IPS-20b (cell line): ENCODE measurements around the gene BMF.
"Not testable (repeated sequence)": the region's sequence is repeated elsewhere in the genome, so short reads cannot be mapped to it uniquely, and the experiment has no call there.

Source experiments
- H3K27ac ChIP-seq: one replicate; pipeline ENCODE4 v1.5.1; 2013; ENCODE audit warnings: low read length
- H3K27me3 ChIP-seq: 2 replicates; pipeline ENCODE4 v1.6.1; 2013; ENCODE audit warnings: mild to moderate bottlenecking, low read length, inconsistent platforms; ENCODE audit not compliant: insufficient read depth
- H3K36me3 ChIP-seq: 2 replicates; pipeline ENCODE4 v1.6.1; 2013; ENCODE audit warnings: low read depth, mild to moderate bottlenecking, inconsistent platforms, low read length, moderate library complexity; ENCODE audit not compliant: insufficient read depth
- H3K4me1 ChIP-seq: 2 replicates; pipeline ENCODE4 v1.6.1; 2013; ENCODE audit warnings: mild to moderate bottlenecking, control low read depth, inconsistent platforms, low read length, moderate library complexity; ENCODE audit not compliant: insufficient read depth
- H3K4me3 ChIP-seq: 2 replicates; pipeline ENCODE4 v1.5.1; 2013; ENCODE audit warnings: mild to moderate bottlenecking, low read length, inconsistent platforms
- H3K9ac ChIP-seq: 2 replicates; pipeline ENCODE4 v1.6.1; 2013; ENCODE audit warnings: low read depth, mild to moderate bottlenecking, inconsistent platforms, low read length, moderate library complexity
- H3K9me3 ChIP-seq: 2 replicates; pipeline ENCODE4 v1.6.1; 2013; ENCODE audit warnings: mild to moderate bottlenecking, low read depth, low read length, inconsistent platforms; ENCODE audit not compliant: insufficient read depth

Gene BMF

GRCh38 chr15:40124333-40124732 is 15.7 kb upstream of the BMF start:
- H3K4me3 ChIP-seq, H3K4me1 ChIP-seq, H3K27ac ChIP-seq: not testable (repeated sequence)

GRCh38 chr15:40123863-40124262 is 15.2 kb upstream of the BMF start:
- H3K4me1 ChIP-seq, H3K27me3 ChIP-seq, H3K4me3 ChIP-seq, H3K9me3 ChIP-seq, H3K9ac ChIP-seq, H3K36me3 ChIP-seq, H3K27ac ChIP-seq: not testable (repeated sequence)

More at GRCh38 chr15:40124333-40124732, 15.7 kb upstream of the BMF start:
- not testable (repeated sequence) for H3K9me3 ChIP-seq, H3K9ac ChIP-seq, H3K36me3 ChIP-seq, H3K27me3 ChIP-seq

- not testable (repeated sequence) for H3K27ac ChIP-seq, H3K27me3 ChIP-seq, H3K36me3 ChIP-seq, H3K4me3 ChIP-seq, H3K9me3 ChIP-seq, H3K9ac ChIP-seq, H3K4me1 ChIP-seq
These were observed 14.3 kb upstream of the BMF start for GRCh38 chr15:40122989-40123388.

GRCh38 chr15:40121911-40122638 is 13.4 kb upstream of the BMF start:
- H3K9me3 ChIP-seq: no peaks in the 10 kb centered on the region
- 0 out of 2 replicates have a peak, but pooled peaks cover 2% of the 10 kb centered on the region for H3K27me3 ChIP-seq
- H3K9ac ChIP-seq: no peak overlapping the region
- H3K4me1 ChIP-seq: peaks cover 8% of the 10 kb centered on the region; the same call in 1 of the 2 replicates
- H3K36me3 ChIP-seq: no peaks in the 10 kb centered on the region
- no peak overlapping the region for H3K27ac ChIP-seq
- H3K4me3 ChIP-seq: no peak overlapping the region

GRCh38 chr15:40118473-40118872 is 9.8 kb upstream of the BMF start:
- Histone ChIP-seq H3K4me1 (peaks cover 11% of the 10 kb centered on the region; the same call in 1 of the 2 replicates), H3K9ac (no peak overlapping the region), H3K27ac (no peak overlapping the region), H3K4me3 (no peak overlapping the region), H3K27me3 (no peaks in the 10 kb centered on the region), H3K9me3 (no peaks in the 10 kb centered on the region), H3K36me3 (no peaks in the 10 kb centered on the region)

GRCh38 chr15:40115670-40116093 is 7.0 kb upstream of the BMF start:
- no peak overlapping the region for H3K4me3 ChIP-seq
- H3K27me3 ChIP-seq: no peaks in the 10 kb centered on the region
- H3K27ac ChIP-seq: peak overlapping the region; percentile 48
- no peaks in the 10 kb centered on the region for H3K9me3 ChIP-seq
- peaks cover 11% of the 10 kb centered on the region; the same call in 1 of the 2 replicates for H3K4me1 ChIP-seq
- no peak overlapping the region; the same call in 1 of the 2 replicates for H3K9ac ChIP-seq
- no peaks in the 10 kb centered on the region for H3K36me3 ChIP-seq

- H3K27me3 ChIP-seq, H3K4me3 ChIP-seq, H3K36me3 ChIP-seq, H3K9me3 ChIP-seq, H3K27ac ChIP-seq, H3K9ac ChIP-seq: not testable (repeated sequence)
- peaks cover 11% of the 10 kb centered on the region; the same call in 1 of the 2 replicates for H3K4me1 ChIP-seq
These were observed 6.4 kb upstream of the BMF start for GRCh38 chr15:40115106-40115505.

GRCh38 chr15:40114218-40114617 is 5.5 kb upstream of the BMF start:
- H3K36me3 ChIP-seq: no peaks in the 10 kb centered on the region
- no peak overlapping the region for H3K27ac ChIP-seq
- H3K27me3 ChIP-seq: no peaks in the 10 kb centered on the region
- no peak overlapping the region for H3K4me3 ChIP-seq
- peaks cover 11% of the 10 kb centered on the region; the same call in 1 of the 2 replicates for H3K4me1 ChIP-seq
- no peaks in the 10 kb centered on the region for H3K9me3 ChIP-seq
- H3K9ac ChIP-seq: no peak overlapping the region

GRCh38 chr15:40112789-40113188 is 4.1 kb upstream of the BMF start:
- Histone ChIP-seq H3K27me3 (peaks cover 1% of the 10 kb centered on the region; the same call in 1 of the 2 replicates), H3K9me3 (no peaks in the 10 kb centered on the region), H3K36me3 (no peaks in the 10 kb centered on the region), H3K4me1 (peaks cover 12% of the 10 kb centered on the region; the same call in 1 of the 2 replicates), H3K9ac (no peak overlapping the region), H3K27ac (no peak overlapping the region), H3K4me3 (no peak overlapping the region)

- Histone ChIP-seq H3K27me3 (peaks cover 3% of the 10 kb centered on the region; the same call in 1 of the 2 replicates), H3K9ac (no peak overlapping the region), H3K36me3 (no peaks in the 10 kb centered on the region), H3K4me3 (no peak overlapping the region), H3K4me1 (peaks cover 21% of the 10 kb centered on the region), H3K9me3 (no peaks in the 10 kb centered on the region), H3K27ac (no peak overlapping the region)
These were observed 3.2 kb upstream of the BMF start for GRCh38 chr15:40111888-40112287.

GRCh38 chr15:40110866-40111550 is 2.3 kb upstream of the BMF start:
- peaks cover 3% of the 10 kb centered on the region; the same call in 1 of the 2 replicates for H3K27me3 ChIP-seq
- peaks cover 28% of the 10 kb centered on the region for H3K4me1 ChIP-seq
- no peaks in the 10 kb centered on the region for H3K36me3 ChIP-seq
- no peaks in the 10 kb centered on the region for H3K9me3 ChIP-seq
- no peak overlapping the region for H3K27ac ChIP-seq
- no peak overlapping the region for H3K4me3 ChIP-seq
- no peak overlapping the region for H3K9ac ChIP-seq
